ENCODE results near the gene TUBAL3.

DNA sequence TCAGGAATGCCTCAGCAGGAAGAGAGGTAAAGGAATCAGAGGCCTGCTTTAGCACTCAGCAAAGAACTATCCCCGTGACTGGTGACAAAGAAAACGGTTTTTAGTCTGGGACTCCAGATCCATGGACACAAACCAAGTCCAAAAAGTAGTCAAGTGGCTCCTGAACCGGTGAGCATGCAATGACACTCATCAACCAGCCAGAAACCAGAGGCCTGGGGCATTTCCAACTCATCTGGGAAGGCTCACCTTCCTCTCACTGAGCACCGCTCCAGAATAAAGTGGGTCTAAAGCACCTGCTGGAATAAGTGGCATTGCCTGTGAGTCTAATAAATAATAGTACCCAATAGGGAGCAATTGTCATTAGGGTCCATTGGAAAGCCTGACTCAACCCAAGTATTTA is 57.7 kb downstream of the TUBAL3 start:
- no peak for TF ChIP-seq EZH2 (IDR thresholded peaks at IDR 0.05; ENCODE audit: low read length)
- TF ChIP-seq, protein P1, sequence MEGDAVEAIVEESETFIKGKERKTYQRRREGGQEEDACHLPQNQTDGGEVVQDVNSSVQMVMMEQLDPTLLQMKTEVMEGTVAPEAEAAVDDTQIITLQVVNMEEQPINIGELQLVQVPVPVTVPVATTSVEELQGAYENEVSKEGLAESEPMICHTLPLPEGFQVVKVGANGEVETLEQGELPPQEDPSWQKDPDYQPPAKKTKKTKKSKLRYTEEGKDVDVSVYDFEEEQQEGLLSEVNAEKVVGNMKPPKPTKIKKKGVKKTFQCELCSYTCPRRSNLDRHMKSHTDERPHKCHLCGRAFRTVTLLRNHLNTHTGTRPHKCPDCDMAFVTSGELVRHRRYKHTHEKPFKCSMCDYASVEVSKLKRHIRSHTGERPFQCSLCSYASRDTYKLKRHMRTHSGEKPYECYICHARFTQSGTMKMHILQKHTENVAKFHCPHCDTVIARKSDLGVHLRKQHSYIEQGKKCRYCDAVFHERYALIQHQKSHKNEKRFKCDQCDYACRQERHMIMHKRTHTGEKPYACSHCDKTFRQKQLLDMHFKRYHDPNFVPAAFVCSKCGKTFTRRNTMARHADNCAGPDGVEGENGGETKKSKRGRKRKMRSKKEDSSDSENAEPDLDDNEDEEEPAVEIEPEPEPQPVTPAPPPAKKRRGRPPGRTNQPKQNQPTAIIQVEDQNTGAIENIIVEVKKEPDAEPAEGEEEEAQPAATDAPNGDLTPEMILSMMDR (optimal IDR thresholded peaks at IDR 0.05 in 1 of 3, IDR thresholded peaks at IDR 0.05 in 1 of 3, conservative IDR thresholded peaks at IDR 0.05 in 1 of 3; ENCODE audit: extremely low read depth in 1 of 3, insufficient read depth in 2 of 3, low read length in 3 of 3): no peak
